ENCODE results near the gene NDUFB10. TPM values are rescaled to one million over a fixed set of nuclear protein-coding genes. Genes with fewer than 3 reads are reported as not detected.

Gene NDUFB10
- total RNA-seq, 2 donors from 2014 or later, result 65.3 to 122 TPM

DNA sequence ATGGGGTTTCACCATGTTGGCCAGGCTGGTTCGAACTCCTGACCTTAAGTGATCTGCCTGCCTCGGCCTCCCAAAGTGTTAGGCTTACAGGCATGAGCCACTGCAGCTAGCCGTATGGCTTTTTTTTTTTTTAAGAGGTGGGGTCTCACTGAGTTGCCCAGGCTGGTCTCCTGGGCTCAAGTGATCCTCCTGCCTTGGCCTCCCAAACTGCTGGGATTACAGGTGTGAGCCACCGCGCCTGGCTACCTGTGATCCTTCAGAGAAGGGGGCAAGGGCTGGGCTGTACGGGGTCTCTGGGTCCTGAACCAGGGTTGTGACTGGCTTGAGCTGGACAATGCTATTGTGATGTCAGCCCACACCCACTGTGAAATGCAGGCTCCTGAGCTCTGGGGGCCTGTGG lies 7.1 kb downstream of the NDUFB10 start, which contains the start of gene RNF151:
Gene RNF151 (plus strand): TSS at position 397 of the 400 bp plus-strand sequence. CDS start 26 bp downstream, outside the sequence.
- H3K36me3 Mint-ChIP-seq (ENCODE audit: low read depth), result peaks cover 55% of the 10 kb centered on the region
- no peaks in the 10 kb centered on the region for H3K27me3 Mint-ChIP-seq
- H3K4me3 Mint-ChIP-seq, result peak within 1 kb of the TSS; percentile 89
- no peak for ATAC-seq (replicated peaks)
- peaks cover 11% of the 10 kb centered on the region for H3K4me1 Mint-ChIP-seq
- H3K27ac Mint-ChIP-seq, result peak within 1 kb of the TSS; percentile 84
- H3K9me3 Mint-ChIP-seq, result no peaks in the 10 kb centered on the region

DNA sequence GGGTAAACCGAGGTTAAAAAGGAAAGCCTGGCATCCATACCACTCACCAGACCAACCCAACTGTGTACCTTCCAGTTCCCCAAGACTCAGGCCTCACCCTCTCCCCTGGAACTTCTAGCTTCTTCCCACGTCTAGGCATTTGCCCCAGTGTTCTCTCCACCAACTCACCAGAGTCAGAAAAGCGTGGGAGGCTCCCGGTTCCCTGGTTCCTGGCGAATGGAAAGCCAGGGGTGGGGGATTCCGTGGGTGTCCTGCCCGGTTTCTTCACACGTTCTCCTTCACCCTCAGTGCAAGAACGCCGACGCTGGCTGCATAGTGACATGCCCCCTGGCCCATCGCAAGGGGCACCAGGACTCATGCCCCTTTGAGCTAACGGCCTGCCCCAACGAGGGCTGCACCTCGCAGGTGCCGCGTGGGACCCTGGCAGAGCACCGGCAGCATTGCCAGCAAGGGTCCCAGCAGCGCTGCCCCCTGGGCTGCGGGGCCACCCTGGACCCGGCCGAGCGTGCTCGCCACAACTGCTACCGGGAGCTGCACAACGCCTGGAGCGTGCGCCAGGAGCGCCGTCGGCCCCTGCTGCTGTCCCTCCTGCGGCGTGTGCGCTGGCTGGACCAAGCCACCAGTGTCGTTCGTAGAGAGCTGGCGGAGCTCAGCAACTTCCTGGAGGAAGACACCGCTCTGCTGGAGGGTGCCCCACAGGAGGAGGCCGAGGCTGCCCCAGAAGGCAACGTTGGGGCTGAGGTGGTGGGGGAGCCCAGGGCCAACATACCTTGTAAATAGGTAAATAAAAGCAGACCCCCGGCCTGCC lies 9.0 kb downstream of the NDUFB10 start:
- no peak for ATAC-seq (replicated peaks)
- no peaks in the 10 kb centered on the region for H3K27me3 Mint-ChIP-seq
- no peak overlapping the region for H3K4me3 Mint-ChIP-seq
- H3K27ac Mint-ChIP-seq, result no peak overlapping the region
- peaks cover 50% of the 10 kb centered on the region for H3K36me3 Mint-ChIP-seq (ENCODE audit: low read depth)
- no peaks in the 10 kb centered on the region for H3K9me3 Mint-ChIP-seq
- peaks cover 21% of the 10 kb centered on the region for H3K4me1 Mint-ChIP-seq

DNA sequence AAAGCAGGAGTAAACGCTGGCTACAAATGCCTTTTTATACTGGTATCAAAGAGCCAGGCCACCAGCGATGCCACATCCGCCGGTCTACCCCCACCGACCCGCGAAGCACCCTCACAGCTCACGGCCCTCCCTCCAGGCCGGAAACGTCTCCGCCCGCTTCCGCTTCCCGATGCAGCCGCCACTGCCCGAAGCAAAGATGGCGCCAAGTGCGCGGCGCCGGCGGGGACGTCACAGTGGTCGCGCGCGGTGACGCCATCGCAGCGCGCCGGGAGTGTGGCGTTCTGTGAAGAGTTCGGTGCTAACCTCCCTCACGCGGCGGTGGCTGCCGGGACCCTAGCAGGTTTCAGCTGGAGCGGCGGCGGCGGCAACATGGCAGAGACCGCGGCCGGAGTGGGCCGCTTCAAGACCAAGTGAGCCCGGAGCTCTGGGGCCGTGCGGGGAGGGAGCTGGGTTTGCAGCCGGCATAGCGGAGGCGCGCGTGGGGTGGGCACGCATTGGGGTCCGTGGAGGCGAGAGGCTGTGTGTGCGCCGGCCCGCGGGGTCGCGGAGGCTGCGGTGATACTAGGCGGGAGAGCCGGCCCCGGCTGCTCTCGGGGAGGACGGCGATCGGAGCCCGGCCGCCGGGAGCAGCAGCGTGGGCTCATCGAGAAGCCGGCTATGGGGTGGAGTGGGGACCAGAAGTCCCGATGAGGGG lies 12.6 kb downstream of the NDUFB10 start, which contains the start of gene TBL3:
Gene TBL3 (plus strand): TSS at position 258 of the 694 bp plus-strand sequence. CDS start 112 bp downstream, at position 370.
- Mint-ChIP-seq H3K27me3 (no peaks in the 10 kb centered on the region), H3K4me3 (peak within 1 kb of the TSS; percentile 100)
- peak; percentile 98 for ATAC-seq (replicated peaks)

DNA sequence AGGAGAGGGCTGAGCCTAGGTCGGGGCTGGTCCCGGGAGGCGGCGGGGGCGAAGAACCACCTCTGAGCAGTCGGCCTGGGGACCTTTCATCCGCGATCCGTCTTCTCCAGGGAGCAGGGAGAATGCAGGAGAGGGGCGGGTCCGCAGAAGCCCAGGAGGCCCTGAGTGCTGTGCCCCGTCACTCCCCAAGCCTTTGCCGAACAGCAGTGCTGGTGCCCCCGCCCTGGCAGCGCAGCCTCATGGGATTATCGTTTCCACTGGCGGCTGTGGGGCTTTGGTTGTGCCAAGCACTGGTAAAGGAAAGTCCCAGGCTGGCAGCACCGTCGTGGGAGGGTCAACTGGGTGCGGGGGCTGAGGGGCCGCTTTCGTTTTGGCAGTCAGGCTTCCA lies 13.1 kb downstream of the NDUFB10 start:
- Mint-ChIP-seq H3K36me3 (ENCODE audit: low read depth) (peaks cover 49% of the 10 kb centered on the region), H3K27ac (peak overlapping the region; percentile 83), H3K4me1 (peaks cover 17% of the 10 kb centered on the region), H3K4me3 (peak overlapping the region; percentile 100), H3K27me3 (no peaks in the 10 kb centered on the region), H3K9me3 (no peaks in the 10 kb centered on the region)
- ATAC-seq (replicated peaks), result no peak

More for the DNA sequence above, 12.6 kb downstream of the NDUFB10 start, which contains the start of gene TBL3:
- Mint-ChIP-seq H3K36me3 (ENCODE audit: low read depth) (peaks cover 48% of the 10 kb centered on the region), H3K9me3 (no peaks in the 10 kb centered on the region), H3K4me1 (peaks cover 17% of the 10 kb centered on the region), H3K27ac (peak within 1 kb of the TSS; percentile 100)

DNA sequence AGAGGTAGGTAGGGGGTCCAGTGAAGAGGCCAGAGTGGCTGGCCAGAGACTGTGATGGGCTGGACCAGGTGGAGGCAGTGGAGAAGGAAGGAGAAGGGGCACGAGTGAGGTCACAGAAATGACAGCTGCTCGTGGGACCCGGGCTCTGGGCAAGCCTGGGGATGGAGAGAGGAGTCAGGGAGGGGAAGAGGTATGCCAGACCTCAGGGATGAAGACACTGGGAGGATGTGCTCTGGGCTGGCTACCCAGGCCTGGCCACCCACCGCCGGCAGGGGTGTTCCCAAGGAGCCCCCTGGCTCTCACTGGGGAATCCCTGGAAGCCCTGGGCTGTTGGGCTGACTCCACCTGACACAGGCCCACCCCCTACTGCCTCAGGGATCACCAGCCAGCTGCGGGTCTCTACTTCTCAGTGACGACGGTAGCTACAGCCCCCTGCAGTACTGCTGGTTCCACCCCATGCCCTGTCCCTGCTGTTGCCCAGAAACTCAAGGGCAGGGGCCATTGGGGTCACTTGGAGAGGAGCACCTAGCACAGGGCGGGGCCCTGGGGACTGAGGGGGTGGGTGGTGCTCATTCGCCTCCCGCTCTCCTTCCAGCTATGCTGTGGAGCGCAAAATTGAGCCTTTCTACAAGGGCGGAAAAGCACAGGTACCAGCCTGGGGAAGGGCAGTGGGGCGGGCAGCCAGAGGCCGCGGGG lies 14.3 kb downstream of the NDUFB10 start:
- Mint-ChIP-seq H3K9me3 (no peaks in the 10 kb centered on the region), H3K27ac (no peak overlapping the region), H3K36me3 (ENCODE audit: low read depth) (peaks cover 57% of the 10 kb centered on the region), H3K4me3 (peak overlapping the region; percentile 100), H3K4me1 (peaks cover 17% of the 10 kb centered on the region), H3K27me3 (no peaks in the 10 kb centered on the region)
- ATAC-seq (replicated peaks), result no peak

DNA sequence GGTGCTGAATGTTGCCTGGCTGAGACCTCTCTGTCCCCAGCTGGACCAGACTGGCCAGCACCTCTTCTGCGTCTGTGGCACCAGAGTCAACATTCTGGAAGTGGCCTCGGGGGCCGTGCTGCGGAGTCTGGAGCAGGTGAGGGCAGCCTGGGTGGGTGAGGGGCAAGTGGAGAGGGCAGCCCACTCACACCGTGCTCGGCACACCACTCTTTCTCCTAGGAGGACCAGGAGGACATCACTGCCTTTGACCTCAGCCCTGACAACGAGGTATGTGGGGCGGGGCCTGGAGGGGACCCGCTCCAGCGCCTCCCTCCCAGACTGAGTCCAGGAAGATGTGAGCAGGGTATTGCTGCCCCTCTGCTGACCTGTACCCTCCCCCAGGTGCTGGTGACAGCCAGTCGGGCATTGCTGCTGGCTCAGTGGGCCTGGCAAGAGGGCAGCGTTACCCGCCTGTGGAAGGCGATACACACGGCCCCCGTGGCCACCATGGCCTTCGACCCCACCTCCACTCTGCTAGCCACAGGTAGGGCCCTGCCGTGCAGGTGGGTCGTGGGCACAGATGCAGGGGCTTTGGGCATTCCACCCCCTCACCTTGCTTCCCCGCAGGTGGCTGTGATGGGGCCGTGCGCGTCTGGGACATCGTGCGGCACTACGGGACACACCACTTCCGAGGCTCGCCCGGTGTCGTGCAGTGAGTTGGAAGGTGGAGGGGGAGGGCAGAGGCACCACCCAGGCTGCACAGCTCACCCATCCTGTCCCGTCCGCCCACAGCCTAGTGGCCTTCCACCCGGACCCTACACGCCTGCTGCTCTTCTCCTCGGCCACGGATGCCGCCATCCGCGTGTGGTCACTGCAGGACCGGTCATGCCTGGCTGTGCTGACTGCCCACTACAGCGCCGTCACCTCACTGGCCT lies 15.1 kb downstream of the NDUFB10 start:
- Mint-ChIP-seq H3K4me1 (peaks cover 17% of the 10 kb centered on the region), H3K4me3 (no peak overlapping the region), H3K27ac (no peak overlapping the region), H3K27me3 (no peaks in the 10 kb centered on the region), H3K9me3 (no peaks in the 10 kb centered on the region), H3K36me3 (ENCODE audit: low read depth) (peaks cover 61% of the 10 kb centered on the region)
- ATAC-seq (replicated peaks), result no peak

DNA sequence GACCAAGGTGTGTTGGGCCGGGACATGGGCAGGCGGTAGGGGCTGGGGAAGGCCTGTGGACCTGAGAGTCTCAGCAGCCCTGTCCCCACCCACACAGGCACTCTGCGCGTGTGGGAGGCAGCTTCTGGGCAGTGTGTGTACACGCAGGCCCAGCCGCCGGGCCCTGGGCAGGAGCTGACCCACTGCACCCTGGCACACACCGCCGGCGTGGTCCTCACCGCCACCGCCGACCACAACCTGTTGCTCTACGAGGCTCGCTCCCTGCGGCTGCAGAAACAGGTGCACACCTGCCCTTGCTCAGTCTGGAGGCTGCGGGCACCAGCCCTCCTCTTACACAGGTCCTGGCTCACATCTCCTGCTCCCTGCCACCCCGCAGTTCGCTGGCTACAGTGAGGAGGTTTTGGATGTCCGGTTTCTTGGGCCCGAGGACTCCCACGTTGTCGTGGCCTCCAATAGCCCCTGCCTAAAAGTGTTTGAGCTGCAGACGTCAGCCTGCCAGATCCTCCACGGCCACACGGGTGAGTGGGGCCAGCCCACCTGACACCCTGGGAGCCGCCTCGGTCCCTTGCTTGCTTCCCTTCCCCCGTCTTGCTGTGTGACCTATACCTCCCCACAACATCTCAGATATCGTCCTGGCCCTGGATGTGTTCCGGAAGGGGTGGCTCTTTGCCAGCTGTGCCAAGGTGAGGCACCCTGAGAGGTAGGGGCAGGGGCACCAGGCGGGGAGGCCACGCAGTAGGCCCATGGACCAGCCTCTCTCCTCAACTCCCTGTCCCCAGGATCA lies 16.3 kb downstream of the NDUFB10 start:
- Mint-ChIP-seq H3K27me3 (no peaks in the 10 kb centered on the region), H3K27ac (no peak overlapping the region), H3K36me3 (ENCODE audit: low read depth) (peaks cover 61% of the 10 kb centered on the region), H3K9me3 (no peaks in the 10 kb centered on the region), H3K4me3 (no peak overlapping the region), H3K4me1 (peaks cover 17% of the 10 kb centered on the region)
- ATAC-seq (replicated peaks), result no peak

DNA sequence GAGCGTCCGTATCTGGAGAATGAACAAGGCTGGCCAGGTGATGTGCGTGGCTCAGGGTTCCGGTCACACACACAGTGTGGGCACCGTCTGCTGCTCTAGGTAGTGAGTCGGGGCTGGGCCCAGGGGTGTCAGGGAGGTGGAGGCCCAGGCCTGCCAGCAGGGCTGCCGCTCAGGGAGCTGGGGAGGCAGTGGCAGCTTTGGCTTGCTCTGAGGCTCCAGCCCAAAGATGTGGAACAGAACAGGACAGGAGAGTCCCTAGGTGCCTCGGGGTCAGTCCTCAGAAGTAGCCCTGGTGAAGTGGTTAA lies 16.8 kb downstream of the NDUFB10 start:
- no peak overlapping the region for H3K4me3 Mint-ChIP-seq
- no peaks in the 10 kb centered on the region for H3K9me3 Mint-ChIP-seq
- H3K27ac Mint-ChIP-seq, result no peak overlapping the region
- peaks cover 61% of the 10 kb centered on the region for H3K36me3 Mint-ChIP-seq (ENCODE audit: low read depth)
- ATAC-seq (replicated peaks), result no peak
- H3K27me3 Mint-ChIP-seq, result no peaks in the 10 kb centered on the region
- peaks cover 13% of the 10 kb centered on the region for H3K4me1 Mint-ChIP-seq

DNA sequence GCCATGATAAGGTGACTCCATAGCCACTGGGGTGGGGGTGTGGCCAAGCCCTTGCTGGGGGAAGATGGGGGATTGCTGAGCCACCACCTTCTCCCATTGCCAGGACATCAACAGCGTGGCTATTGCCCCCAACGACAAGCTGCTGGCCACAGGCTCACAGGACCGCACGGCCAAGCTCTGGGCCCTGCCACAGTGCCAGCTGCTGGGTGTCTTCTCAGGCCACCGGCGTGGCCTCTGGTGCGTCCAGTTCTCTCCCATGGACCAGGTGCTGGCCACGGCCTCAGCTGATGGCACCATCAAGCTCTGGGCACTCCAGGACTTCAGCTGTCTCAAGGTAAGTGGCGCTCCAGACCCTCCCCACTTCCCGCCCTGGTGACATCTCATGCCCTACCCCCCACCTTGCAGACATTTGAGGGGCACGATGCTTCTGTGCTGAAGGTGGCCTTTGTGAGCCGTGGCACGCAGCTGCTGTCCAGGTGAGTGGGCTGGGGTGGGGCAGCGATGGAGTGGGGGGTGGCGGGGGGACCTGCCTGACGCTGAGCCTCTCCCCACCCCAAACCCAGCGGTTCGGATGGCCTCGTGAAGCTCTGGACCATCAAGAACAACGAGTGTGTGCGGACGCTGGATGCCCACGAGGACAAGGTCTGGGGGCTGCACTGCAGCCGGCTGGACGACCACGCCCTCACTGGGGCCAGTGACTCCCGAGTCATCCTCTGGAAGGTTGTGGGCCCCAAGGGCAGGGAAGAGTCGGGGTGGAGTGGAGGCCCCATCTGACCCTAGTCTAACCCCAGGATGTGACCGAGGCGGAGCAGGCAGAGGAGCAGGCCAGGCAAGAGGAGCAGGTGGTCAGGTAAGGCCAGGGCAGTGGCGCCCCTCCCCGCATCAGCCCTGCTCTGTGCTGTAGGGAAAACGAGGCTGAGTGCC lies 17.9 kb downstream of the NDUFB10 start:
- no peak overlapping the region for H3K4me3 Mint-ChIP-seq
- peaks cover 3% of the 10 kb centered on the region for H3K27me3 Mint-ChIP-seq
- H3K9me3 Mint-ChIP-seq, result no peaks in the 10 kb centered on the region
- peaks cover 52% of the 10 kb centered on the region for H3K36me3 Mint-ChIP-seq (ENCODE audit: low read depth)
- no peak overlapping the region for H3K27ac Mint-ChIP-seq
- H3K4me1 Mint-ChIP-seq, result peaks cover 5% of the 10 kb centered on the region
- no peak for ATAC-seq (replicated peaks)

DNA sequence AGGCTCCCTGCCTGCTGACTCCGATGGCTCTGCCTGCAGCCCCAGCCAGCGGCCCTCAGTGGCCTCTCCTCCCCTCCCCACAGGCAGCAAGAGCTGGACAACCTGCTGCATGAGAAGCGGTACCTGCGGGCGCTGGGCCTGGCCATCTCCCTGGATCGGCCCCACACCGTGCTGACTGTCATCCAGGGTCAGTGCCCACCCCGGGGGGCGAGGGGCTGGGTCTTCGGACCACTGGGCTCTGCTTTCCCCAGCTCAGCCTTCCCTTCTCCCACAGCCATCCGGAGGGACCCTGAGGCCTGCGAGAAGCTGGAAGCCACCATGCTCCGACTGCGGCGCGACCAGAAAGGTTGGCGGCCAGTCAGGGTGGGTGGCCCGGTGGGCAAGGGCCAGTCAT lies 18.5 kb downstream of the NDUFB10 start:
- H3K27ac Mint-ChIP-seq, result no peak overlapping the region
- no peaks in the 10 kb centered on the region for H3K9me3 Mint-ChIP-seq
- peaks cover 48% of the 10 kb centered on the region for H3K36me3 Mint-ChIP-seq (ENCODE audit: low read depth)
- no peak overlapping the region for H3K4me3 Mint-ChIP-seq
- peaks cover 2% of the 10 kb centered on the region for H3K4me1 Mint-ChIP-seq
- H3K27me3 Mint-ChIP-seq, result peaks cover 4% of the 10 kb centered on the region
- ATAC-seq (replicated peaks), result no peak

DNA sequence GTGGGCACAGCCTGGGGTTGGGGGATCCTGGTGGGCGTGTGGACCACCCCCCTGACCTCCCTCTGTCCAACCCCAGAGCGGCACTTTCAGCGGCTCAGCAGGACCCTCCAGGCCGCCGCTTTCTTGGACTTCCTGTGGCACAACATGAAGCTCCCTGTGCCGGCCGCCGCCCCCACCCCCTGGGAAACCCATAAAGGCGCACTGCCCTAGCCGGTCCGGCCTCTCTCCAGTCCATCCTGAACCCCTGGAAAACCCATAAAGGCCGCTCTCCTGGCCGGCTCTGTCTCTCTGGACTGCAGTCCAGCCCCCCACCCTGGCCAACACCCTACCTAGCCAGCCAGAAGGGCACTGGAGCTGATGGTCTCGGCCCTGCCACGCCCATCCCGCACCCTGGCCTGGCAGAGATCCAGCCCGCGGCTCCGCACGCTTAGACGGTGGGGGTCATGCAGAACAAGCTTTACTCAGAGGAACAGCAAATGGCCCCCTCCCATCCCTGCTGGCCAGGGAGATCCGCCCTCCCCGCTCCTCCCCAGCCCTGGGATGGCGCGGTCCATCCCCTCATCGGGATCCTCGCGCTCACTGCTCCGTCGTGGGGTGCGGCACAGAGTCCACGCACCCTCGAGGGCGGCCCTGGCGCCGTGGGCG lies 19.3 kb downstream of the NDUFB10 start:
- ATAC-seq (replicated peaks), result no peak
- Mint-ChIP-seq H3K36me3 (ENCODE audit: low read depth) (peaks cover 45% of the 10 kb centered on the region), H3K27me3 (peaks cover 8% of the 10 kb centered on the region), H3K4me1 (no peaks in the 10 kb centered on the region), H3K4me3 (no peak overlapping the region), H3K27ac (no peak overlapping the region), H3K9me3 (no peaks in the 10 kb centered on the region)

Data from activated T-helper 17 cell treated with anti-CD3 and anti-CD28 coated beads, Interleukin-2, amount 50 U/mL, for 72 hours (primary cell).